ENCODE results near the gene RASGRP3. TPM values are rescaled to one million over a fixed set of nuclear protein-coding genes. Genes with fewer than 3 reads are reported as not detected.

RASGRP3 gene
- total RNA-seq, 4 donors from 2014 or later, result 0.53 to 10.2 (median 5.3) TPM

DNA sequence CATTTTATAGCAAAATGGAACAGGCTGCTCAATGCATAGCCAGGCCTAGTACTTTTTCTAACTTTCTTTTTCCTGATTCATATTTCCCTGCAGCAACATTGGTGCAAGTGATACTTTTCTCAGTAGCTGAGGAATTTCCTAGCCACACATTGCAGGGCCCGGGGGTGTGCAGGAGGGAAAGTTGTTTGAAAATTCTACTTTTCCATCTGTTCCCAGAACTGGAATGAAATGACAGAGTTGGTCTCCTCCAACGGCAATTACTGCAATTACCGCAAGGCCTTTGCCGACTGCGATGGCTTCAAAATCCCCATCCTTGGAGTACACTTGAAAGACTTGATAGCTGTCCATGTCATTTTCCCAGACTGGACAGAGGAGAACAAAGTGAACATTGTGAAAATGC is 50.5 kb downstream of the RASGRP3 start:
- H3K27me3 ChIP-seq, result no peaks in the 10 kb centered on the region
- intact Hi-C loops (cut with DNase I), result no loop called here
- no peaks in the 10 kb centered on the region for H3K36me3 ChIP-seq
- peaks cover 0 to 11% (median 0%) of the 10 kb centered on the region in 3 donors for H3K4me1 ChIP-seq
- DNase-seq, result no peak
- TF ChIP-seq, protein P1, sequence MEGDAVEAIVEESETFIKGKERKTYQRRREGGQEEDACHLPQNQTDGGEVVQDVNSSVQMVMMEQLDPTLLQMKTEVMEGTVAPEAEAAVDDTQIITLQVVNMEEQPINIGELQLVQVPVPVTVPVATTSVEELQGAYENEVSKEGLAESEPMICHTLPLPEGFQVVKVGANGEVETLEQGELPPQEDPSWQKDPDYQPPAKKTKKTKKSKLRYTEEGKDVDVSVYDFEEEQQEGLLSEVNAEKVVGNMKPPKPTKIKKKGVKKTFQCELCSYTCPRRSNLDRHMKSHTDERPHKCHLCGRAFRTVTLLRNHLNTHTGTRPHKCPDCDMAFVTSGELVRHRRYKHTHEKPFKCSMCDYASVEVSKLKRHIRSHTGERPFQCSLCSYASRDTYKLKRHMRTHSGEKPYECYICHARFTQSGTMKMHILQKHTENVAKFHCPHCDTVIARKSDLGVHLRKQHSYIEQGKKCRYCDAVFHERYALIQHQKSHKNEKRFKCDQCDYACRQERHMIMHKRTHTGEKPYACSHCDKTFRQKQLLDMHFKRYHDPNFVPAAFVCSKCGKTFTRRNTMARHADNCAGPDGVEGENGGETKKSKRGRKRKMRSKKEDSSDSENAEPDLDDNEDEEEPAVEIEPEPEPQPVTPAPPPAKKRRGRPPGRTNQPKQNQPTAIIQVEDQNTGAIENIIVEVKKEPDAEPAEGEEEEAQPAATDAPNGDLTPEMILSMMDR (IDR thresholded peaks at IDR 0.05), result no peak
- TF ChIP-seq POLR2A (IDR thresholded peaks at IDR 0.05), result no peak
- WGBS, 2 donors, result 93 to 100% methylated on average over 5 of the region's 5 CpGs
- H3K27ac ChIP-seq, result no peak overlapping the region
- no peaks in the 10 kb centered on the region for H3K9me3 ChIP-seq
- no peak overlapping the region for H3K4me3 ChIP-seq

DNA sequence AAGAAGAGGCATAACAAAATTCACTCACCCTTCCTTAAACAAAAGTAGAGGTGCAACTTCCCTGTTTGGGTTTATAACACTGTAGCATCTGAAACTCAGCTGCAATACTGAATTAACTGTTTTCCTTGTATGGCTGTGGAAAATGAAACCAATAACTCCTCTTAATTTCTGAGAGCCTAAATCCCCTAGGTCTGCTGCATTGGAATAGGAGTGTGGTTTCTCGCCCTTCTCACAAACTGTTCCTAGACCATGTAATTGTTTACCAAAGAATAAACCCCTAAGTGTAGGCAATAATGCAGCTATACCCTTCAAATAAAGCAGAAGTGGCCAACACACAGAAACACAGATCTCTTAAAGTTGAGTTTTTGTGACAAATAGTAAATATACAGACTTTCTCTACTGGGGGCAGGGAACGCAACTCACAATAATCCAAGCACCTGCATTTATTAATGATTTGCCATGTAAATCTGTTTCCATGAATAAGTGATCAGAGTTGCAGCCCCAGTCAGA is 52.0 kb downstream of the RASGRP3 start:
- TF ChIP-seq POLR2A (IDR thresholded peaks at IDR 0.05), result no peak
- TF ChIP-seq, protein P1 (IDR thresholded peaks at IDR 0.05), result no peak
- intact Hi-C loops (cut with DNase I), result no loop called here
- no peak for DNase-seq
- no peaks in the 10 kb centered on the region for H3K9me3 ChIP-seq
- H3K4me1 ChIP-seq, result no peaks in the 10 kb centered on the region
- no peak overlapping the region for H3K27ac ChIP-seq
- no peaks in the 10 kb centered on the region for H3K27me3 ChIP-seq
- no peaks in the 10 kb centered on the region for H3K36me3 ChIP-seq
- no peak overlapping the region for H3K4me3 ChIP-seq
- WGBS, 2 donors, result 84 to 95% methylated on average over 2 of the region's 2 CpGs

DNA sequence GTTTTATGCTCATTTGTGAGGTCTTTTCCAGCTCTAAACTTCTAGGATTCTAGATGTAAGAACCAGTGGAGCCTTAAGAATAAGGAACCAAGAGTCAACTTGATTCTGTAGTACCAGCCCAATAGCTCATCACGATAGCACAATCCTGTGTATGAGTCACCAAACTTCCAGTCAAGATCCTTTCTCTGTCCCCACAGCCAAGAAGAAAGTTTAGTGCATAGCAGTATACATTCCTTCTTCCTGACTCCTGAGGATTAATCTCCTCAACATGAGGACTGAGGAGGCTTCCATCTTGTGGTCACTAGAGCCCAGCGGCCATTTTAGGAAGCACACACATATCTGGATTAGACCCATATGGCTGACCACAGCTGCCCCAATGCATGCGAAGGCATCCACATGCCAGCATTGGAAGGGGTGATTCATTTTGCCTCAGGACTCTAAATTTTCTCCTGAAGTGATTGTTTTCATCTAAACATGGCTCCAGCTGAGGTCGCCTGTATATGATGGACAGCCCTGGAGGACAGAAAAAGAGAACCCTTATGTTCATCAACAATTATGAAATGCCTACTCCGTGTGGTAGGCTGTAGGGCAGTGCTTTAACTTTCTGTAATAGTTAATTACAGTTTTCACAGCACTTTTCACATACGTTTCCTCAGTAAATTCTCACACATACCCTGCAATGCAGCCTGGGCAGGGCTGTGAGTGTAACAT is 53.5 kb downstream of the RASGRP3 start:
- no peak overlapping the region for H3K27ac ChIP-seq
- H3K4me1 ChIP-seq, result no peaks in the 10 kb centered on the region
- no peaks in the 10 kb centered on the region for H3K36me3 ChIP-seq
- H3K27me3 ChIP-seq, result no peaks in the 10 kb centered on the region
- TF ChIP-seq POLR2A (IDR thresholded peaks at IDR 0.05), result no peak
- TF ChIP-seq, protein P1 (IDR thresholded peaks at IDR 0.05), result no peak
- intact Hi-C loops (cut with DNase I), result no loop called here
- H3K4me3 ChIP-seq, result no peak overlapping the region
- no peak for DNase-seq
- no peaks in the 10 kb centered on the region for H3K9me3 ChIP-seq
- 56 to 64% methylated on average over 5 to 6 of the region's 6 CpGs for WGBS, 2 donors

DNA sequence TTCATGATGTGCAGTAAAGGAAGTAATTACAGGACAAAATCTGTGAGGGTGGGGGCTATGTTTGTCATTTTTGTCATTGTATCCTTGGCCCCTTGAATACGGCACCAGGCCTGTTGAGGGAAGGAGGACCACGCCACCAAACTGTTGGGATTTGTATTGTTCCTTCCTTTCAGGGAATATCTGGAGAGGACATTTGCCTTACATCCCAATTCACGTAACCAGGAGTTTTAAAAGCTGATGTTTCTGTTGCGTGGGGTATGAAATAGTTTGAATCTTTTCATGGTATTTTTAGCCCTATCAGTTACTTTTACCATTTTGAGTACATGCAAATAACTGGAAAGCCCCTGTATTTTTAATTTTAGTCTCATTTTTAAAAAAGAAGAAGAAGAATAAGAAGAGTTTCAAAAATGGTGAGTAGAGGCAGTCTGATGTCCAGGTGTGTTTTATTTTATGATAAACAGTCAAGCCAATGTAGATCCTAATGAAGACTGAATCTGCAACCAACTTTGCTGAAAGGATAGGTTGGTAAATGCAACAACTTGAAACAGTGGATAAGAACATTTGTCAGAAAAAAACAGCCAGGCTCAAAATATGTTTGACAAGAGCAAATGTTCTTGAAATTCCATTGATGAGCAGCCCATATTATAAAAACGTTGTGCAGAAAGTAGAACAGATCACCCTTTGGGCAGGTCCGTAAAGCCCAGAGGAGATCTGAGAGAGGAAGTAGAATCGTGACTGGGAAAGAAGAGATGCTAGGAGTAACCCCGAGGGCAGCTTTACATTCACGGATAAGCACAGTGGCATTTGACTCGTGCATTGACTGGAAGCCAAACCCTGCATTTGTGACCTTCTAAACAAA is 54.5 kb downstream of the RASGRP3 start:
- Histone ChIP-seq H3K36me3 (no peaks in the 10 kb centered on the region), H3K9me3 (no peaks in the 10 kb centered on the region), H3K27me3 (no peaks in the 10 kb centered on the region), H3K4me1 (no peaks in the 10 kb centered on the region), H3K27ac (no peak overlapping the region), H3K4me3 (no peak overlapping the region)
- DNase-seq, result no peak
- TF ChIP-seq POLR2A (IDR thresholded peaks at IDR 0.05), result no peak
- TF ChIP-seq, protein P1 (IDR thresholded peaks at IDR 0.05), result no peak
- WGBS, 2 donors, result 62 to 63% methylated on average over 9 to 10 of the region's 10 CpGs
- intact Hi-C loops (cut with DNase I), result no loop called here

DNA sequence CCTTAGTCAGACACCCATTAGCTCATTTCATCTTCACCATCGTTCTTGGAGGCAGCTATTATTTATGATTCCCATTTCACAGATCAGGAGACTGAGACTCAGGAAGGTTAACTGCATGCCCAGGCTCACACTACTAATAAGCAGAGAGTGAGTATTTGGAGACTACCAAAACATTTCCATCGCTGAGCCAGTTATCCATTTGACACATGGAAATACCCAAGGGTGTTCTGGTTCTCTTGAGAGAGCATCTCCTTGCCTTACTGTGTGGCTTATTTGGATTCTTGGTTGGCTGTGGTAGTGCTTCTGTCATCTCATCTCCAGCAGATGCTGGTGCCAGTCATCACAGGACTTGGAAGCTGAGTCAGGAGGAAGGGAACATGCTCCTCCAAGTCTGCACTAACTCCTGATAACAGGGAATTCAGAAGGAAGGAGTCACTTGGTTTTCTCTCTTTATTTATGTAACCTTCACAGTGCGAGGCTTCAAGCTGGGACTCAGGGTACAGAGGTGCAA is 55.2 kb downstream of the RASGRP3 start:
- Histone ChIP-seq H3K36me3 (no peaks in the 10 kb centered on the region), H3K9me3 (no peaks in the 10 kb centered on the region), H3K27ac (no peak overlapping the region), H3K4me1 (no peaks in the 10 kb centered on the region), H3K27me3 (no peaks in the 10 kb centered on the region), H3K4me3 (no peak overlapping the region)
- no peak for DNase-seq
- TF ChIP-seq, protein P1 (IDR thresholded peaks at IDR 0.05), result no peak
- no peak for TF ChIP-seq POLR2A (IDR thresholded peaks at IDR 0.05)
- WGBS, 2 donors, result 65% methylated on average over 3 of the region's 3 CpGs
- intact Hi-C loops (cut with DNase I), result no loop called here
